ENCODE data around the gene CEP295NL.

DNA sequence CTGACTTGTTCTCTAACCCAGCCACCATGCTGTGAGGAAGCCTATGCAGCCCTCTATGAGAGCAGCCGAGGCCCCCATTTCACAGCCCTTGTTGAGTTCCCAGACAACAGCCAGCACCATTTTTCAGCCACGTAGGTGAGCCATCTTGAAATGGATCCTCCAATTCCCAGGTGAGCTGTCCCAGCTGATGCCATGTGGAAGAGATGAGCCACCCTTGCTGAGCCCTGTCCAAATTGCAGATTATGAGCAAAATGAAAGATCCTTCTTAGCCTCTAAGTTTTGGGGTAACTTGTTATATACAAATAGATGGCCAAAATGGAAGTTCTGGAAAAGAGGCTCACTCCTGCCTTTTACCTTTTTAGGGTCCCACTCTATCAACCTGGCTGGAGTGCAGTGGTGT, 47.9 kb upstream of the CEP295NL start:
- TF ChIP-seq, protein P1, sequence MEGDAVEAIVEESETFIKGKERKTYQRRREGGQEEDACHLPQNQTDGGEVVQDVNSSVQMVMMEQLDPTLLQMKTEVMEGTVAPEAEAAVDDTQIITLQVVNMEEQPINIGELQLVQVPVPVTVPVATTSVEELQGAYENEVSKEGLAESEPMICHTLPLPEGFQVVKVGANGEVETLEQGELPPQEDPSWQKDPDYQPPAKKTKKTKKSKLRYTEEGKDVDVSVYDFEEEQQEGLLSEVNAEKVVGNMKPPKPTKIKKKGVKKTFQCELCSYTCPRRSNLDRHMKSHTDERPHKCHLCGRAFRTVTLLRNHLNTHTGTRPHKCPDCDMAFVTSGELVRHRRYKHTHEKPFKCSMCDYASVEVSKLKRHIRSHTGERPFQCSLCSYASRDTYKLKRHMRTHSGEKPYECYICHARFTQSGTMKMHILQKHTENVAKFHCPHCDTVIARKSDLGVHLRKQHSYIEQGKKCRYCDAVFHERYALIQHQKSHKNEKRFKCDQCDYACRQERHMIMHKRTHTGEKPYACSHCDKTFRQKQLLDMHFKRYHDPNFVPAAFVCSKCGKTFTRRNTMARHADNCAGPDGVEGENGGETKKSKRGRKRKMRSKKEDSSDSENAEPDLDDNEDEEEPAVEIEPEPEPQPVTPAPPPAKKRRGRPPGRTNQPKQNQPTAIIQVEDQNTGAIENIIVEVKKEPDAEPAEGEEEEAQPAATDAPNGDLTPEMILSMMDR (IDR thresholded peaks at IDR 0.05; ENCODE audit: control extremely low read depth in 1 of 3, insufficient read depth in 1 of 3, low read depth in 1 of 3, low read length in 3 of 3), result no peak
- TF ChIP-seq POLR2A (IDR thresholded peaks at IDR 0.05; ENCODE audit: control extremely low read depth in 1 of 2, low read depth in 2 of 2, low read length in 2 of 2) (no peak), SIRT6 (IDR thresholded peaks at IDR 0.05; ENCODE audit: low read length) (no peak), FOSL1 (IDR thresholded peaks at IDR 0.05; ENCODE audit: insufficient read depth, low read depth, low read length) (no peak), YY1 (IDR thresholded peaks at IDR 0.05; ENCODE audit: low read depth, low read length) (no peak), RAD21 (IDR thresholded peaks at IDR 0.05 in 1 of 2, conservative IDR thresholded peaks at IDR 0.05 in 1 of 2; ENCODE audit: low read depth in 2 of 2, low read length in 2 of 2) (no peak), JUN (IDR thresholded peaks at IDR 0.05; ENCODE audit: low read depth, low read length) (no peak), EZH2 (IDR thresholded peaks at IDR 0.05; ENCODE audit: low read depth, low read length, severe bottlenecking) (no peak), TAF1 (IDR thresholded peaks at IDR 0.05; ENCODE audit: low read depth, low read length) (no peak), RFX5 (IDR thresholded peaks at IDR 0.05; ENCODE audit: borderline replicate concordance, low read depth, low read length) (no peak), POLR2AphosphoS5 (IDR thresholded peaks at IDR 0.05; ENCODE audit: low read depth, low read length) (no peak), SIX5 (IDR thresholded peaks at IDR 0.05; ENCODE audit: low read depth, low read length) (no peak), SIN3A (conservative IDR thresholded peaks at IDR 0.05 in 1 of 2, IDR thresholded peaks at IDR 0.05 in 1 of 2; ENCODE audit: low read depth in 1 of 2, low read length in 2 of 2) (no peak), SRF (IDR thresholded peaks at IDR 0.05; ENCODE audit: low read depth, low read length) (no peak)

Measured in H1 (cell line).